Measurements from ENCODE around the gene BMPR1A.

Gene BMPR1A

DNA sequence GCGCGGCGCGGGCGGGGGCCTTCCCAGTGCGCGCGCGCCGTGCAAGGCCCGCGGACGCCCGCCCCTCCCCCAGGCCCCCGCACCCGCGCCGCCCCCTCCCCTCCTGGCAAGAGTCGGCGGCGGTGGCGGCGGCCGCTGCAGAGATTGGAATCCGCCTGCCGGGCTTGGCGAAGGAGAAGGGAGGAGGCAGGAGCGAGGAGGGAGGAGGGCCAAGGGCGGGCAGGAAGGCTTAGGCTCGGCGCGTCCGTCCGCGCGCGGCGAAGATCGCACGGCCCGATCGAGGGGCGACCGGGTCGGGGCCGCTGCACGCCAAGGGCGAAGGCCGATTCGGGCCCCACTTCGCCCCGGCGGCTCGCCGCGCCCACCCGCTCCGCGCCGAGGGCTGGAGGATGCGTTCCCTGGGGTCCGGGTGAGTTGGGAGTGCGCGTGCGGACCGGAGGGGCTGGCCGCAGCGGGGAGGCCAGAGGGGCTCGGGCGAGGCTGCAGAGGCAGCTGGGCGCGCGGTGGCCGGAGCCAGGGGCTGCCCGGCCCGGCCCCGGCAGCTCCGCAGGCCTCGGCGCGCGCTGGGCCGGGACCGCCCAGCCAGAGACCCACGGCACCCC, at the start of gene BMPR1A:
BMPR1A (plus strand) TSS at position 109 of the 602 bp plus-strand sequence. CDS start 119,400 bp downstream, outside the sequence.
- DNase-seq (ENCODE audit: low read depth, low spot score): no peak

DNA sequence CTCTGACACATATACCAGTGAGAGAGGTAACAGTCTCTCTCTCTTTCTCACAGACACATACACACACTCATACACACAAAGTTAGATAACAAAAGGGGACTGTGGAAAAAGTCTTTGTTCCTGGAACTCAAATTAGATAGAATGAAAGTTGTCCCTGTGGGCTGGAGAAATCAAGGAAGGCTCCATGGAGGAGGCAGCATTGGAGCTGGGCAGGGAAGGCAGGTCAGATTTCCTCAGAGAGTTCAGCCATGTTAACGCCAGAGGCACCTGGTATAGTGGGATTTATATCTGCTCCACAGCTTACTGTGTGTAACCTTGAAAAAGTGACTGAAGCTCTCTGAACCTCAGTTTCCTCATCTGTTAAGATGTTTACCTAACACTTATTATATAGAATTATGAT, 49.4 kb upstream of the BMPR1A start:
- no peak for DNase-seq (ENCODE audit: low read depth, low spot score)

DNA sequence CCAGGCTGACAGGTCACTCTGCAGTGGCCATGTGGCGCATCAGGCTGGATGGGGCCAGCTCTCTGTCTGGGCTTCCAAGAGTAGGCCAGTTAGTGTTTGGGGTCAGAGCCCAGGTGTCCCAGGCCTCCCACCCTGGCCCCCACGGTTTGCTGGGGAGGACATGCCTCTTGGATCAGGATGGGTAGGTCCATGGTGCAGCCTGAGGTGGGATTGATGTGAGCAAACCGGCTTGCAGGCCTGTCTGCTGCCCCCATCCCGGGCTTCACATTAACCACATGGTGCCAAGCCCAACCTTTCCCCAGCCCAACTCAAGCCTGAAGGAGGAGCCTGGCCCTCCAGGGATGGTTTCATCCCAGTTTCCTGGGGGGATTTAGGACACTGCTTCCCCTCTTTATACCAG, 48.9 kb upstream of the BMPR1A start:
- peak; percentile 67 for DNase-seq (ENCODE audit: low read depth, low spot score)

DNA sequence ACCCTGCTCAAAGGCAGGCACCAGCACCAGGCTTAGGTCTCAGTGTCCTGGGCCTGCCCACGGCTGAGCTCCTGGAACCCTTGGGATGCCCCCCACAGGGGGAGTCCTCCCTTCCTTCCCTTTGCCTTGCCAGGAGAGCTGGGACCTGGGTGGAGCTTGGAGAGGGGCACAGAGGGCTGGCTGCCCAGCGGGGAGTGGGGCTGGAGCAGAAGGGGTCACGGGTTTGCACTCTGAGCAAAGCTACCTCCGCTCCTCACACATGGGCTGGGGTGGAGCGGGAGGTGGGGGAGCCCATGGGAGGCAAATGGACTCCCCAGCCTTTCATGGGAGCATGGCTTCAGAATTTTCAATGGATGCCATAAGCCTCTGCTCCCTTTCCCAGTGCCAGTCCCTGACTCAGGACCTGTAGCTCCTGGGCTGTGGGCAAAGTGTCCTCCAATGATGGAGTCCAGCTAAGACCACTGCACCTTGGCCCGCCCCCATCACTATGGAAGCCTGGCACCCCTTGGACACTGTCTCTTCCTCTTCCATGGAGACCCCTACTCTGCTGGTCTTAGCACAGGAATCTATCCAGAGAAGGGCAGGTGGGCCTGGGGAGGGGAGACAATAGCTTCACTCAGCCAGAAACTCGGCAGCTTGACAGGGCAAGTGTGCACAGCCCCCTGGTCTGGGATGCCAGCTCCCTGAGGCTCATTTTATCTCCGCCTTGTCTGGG, 48.2 kb upstream of the BMPR1A start:
- DNase-seq (ENCODE audit: low read depth, low spot score): no peak

DNA sequence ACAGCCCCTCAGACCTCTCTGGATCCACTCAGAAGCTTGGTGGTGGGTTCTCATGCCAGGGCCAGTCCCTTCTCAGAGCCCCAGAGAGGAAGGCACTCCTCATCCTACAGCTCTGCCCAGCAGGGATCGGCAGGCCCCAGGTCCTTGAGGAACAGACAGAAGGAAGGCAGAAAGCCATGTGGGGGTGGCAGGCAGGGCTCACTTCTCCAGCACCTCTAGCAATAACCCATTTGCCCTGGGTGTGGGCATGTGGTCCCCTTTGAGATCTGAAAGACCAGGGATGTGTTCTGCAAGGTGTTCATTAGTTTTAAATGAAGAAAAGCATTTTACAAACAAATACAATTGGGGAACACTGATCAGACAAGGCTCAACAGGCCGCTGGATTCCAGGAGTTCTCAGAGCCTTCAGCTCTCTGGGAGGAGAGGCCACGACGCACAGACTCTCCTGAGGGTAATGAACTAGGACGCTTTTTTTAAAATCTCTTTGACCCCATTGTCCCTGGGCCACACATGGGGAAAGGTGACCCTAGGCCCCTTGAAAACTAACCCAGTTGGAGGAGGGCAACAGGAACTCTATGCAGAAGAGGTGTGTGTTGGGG, 47.5 kb upstream of the BMPR1A start:
- DNase-seq (ENCODE audit: low read depth, low spot score): no peak

DNA sequence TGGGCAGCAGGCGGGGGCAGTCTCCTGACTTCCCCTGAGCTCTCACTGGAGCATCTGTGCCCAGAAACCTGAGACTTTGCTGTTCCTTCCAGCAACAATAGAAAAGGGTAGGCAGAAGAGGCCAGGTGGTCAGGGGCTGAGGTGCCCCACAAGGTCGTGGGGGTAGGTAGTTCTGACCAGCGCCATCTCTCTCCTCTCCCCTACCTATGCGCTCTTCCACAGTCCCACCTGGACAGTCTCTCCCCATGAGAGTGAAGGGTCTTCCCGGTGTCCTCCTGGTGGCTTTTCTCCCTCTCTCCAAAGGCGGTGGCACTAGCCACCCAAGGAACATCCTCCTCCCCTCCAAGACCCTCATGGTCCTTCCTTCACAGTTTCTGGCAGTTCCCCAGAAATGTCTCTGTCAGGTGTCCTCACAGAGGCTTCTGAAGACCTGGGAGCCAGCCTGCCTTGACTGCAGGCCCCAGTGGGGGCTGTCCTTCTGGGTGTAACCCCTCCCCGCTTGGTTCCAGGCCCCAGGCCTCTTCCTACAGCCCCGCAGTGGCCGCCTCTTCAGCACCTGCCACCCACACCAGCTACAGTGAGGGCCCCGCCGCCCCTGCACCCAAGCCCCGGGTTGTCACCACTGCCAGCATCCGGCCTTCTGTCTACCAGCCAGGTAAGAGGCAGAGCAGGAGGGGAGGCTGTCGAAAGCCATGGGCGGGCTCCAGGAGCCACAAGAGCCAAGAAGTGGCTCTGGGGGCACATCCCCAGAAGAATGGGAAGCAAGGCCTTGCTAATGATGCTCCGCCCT, 46.8 kb upstream of the BMPR1A start:
- DNase-seq (ENCODE audit: low read depth, low spot score): no peak

DNA sequence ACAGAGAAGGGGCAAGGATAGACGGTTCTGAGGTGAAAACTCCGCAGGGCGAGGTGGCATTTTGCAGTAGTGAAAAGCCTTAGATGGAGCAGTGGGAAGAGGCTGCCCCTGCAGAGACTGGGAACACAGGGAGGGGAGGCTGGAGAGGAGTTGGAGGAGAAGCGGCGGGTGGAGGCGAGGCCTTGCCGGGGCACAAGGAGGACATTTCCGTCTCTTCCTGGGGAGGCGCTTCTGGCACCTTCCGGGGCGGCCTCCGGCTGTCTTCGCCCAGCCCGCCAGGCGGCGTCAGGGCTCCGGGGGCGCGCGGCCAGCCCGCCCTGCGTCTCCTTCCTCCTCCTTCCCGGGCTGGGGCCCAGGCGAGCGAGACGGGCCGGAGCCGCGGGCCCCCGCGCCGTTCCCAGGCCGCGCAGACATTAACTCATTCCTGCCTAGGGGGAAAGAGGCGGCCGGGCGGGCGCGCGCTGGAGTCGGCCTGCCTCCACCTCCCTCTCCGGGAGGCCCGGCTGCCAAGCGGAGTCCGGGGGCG, 45.4 kb upstream of the BMPR1A start:
- peak; percentile 95 for DNase-seq (ENCODE audit: low read depth, low spot score)

DNA sequence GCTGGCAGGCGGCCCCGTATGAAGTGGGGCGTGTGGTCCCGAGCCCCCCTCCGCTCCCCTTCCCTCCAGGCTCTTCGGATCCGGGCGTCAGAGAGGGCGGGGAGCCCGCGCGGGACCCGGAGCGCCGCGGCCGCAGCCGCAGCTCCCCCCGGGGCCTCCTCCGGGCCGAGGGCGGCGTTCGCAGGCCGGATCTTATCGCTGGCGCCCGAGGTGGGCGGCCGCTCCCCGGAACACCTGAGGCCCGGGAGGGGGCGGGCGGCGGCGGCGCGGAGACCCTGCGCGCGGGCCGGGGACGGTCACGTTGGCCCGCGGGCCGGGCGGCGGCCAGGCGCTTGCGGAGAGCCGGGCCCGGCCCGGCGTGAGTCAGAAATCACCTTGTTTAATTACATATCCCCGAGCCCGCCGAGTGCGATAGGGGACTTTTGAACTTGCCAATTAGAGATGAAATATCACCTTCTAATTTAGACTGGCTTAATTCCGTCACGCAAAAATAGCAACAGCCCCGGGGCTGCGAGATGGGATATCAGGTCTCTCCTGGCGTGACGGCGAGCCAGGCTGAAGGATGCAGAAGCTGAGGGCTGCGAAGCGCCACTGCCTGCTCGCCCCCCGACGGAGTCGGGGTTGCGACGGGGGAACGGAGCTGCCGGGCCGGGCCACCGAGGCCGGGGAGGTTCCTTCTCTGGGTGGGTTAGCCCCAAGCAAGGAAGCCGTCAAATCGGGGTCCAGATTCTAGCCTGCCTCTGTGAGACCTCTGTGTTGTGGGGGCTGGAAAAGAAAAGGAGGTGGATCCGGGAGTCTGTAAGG, 44.7 kb upstream of the BMPR1A start:
- peak; percentile 66 for DNase-seq (ENCODE audit: low read depth, low spot score)

DNA sequence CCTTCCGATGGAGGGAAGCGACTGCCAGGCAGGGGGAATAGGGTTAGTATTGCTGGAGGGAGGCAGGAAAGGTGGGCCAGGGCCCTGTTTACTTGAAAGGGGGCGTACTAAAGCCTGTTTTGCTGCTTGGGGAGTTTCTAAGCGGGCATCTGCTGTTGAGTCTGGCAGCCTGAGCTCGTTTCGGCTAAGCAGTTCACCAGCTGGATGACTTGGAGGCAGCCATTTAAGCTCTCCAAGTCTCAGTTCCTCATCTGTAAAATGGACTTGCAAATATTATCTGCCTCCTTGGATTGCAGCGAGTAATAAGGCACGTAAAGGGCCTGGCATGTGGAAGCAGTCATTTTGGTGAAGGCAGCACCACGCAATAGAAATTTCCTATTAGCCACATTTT, 44.1 kb upstream of the BMPR1A start:
- DNase-seq (ENCODE audit: low read depth, low spot score): no peak

DNA sequence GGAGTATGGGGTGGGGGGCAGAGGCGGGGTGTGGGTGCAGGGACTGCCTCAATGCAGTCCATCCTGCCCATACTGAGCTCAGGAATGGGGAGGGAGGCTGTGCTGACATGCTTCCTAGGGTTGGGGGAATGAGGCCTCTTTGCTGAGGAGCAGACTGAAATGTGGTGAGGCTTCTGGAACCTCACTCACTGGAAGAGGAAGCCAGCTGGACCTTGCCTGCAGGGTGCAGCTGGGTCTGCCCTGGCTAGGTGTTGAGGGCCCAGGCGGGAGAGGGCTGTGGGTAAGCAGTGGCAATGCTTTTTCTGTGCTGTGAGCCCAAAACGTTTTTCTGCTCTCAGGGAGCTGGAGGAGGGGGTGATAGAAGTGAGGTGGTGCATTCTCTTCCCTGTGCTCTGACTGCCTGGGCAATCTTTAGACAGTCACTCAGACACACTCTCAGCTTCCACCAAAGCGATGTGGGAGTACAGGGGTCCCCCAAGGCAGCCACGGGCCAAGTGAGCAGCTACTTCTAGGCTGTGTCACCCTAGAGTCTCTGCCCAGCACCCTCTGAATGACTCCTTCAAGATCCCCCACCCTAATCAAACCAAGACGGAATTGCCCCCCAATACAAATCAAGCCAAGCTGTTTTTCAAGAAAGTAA, 41.1 kb upstream of the BMPR1A start:
- no peak for DNase-seq (ENCODE audit: low read depth, low spot score)

DNA sequence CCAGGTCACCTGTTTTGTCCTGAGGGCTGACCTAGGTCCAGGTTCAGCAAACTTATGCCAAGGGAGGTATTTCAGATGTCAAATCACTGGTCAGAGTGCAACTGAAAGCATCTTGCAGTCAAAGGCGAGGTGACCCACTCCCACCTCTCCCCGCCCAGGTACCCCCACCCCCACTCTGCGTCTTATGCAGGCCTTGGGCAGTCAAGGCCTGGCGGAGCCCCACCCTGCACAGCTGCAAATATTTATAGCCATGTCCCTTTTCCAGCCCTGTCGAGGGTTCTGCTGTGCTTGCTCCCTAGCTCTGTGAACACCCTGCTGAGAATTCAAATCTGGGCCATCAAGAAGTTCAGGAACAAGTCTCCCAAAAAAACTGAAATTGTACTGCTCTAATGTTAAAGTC, 40.6 kb upstream of the BMPR1A start:
- no peak for DNase-seq (ENCODE audit: low read depth, low spot score)

DNA sequence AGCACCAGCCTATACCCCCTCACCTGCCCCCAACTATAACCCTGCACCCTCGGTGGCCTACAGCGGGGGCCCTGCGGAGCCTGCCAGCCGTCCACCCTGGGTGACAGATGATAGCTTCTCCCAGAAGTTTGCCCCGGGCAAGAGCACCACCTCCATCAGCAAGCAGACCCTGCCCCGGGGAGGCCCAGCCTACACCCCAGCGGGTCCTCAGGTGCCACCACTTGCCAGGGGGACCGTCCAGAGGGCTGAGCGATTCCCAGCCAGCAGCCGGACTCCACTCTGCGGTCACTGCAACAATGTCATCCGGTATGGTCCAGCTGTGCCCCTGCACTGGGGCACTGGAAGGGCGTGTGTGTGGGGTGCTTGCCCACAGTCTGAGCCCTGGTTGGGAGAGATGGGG, 40.0 kb upstream of the BMPR1A start:
- DNase-seq (ENCODE audit: low read depth, low spot score): no peak

DNA sequence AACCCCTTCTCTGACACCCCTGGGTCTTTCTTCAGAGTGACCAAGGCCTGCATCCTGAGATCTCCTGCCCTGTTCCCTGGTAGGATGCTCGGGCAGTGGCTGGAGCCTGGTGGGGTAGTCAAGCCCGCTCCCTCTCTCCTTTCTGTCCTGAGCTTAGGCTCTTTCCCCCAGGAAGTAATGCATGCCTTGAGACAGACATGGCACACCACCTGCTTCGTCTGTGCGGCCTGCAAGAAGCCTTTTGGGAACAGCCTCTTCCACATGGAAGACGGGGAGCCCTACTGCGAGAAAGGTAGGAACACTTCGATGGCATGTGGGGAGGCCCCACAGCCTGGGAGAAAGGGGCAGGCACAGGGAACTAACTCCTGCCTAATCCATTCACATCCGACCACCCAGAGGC, 37.9 kb upstream of the BMPR1A start:
- no peak for DNase-seq (ENCODE audit: low read depth, low spot score)

DNA sequence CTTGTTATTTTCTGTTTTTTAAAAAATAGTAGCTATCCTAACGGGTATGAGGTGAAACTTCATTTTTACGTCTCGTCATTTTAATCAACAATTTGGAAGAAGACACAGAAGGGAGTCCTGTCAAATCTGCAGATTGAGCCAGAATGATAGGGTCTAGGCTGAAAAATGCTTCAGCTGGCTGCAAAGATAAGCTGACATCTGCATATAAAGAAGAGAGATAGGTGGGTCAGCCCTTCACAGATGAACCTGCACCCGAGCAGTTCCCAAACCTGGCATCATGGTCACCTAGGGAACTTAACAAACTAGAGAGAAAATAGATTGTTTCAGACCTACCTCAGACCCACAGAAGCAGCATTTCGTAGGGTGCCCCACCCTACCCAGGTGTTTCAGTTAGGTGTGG, 35.2 kb upstream of the BMPR1A start:
- DNase-seq (ENCODE audit: low read depth, low spot score): no peak

DNA sequence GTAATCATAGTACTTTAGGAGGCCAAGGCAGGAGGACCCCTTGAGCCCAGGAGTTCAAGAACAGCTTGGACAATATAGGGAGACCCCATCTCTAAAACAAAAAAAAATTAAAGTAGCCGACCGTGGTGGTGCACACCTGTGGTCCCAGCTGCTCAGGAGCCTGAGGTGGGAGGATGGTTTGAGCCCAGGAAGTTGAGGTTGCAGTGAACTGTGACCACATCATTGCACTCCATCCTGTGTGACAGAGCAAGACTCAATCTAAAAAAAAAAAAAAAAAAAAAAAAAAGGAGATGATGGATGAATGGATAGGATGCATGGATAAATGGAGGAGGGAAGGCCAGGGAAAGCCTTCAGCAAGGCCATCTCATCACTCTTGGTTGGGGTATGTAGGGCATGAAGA, 33.4 kb upstream of the BMPR1A start:
- DNase-seq (ENCODE audit: low read depth, low spot score): no peak

DNA sequence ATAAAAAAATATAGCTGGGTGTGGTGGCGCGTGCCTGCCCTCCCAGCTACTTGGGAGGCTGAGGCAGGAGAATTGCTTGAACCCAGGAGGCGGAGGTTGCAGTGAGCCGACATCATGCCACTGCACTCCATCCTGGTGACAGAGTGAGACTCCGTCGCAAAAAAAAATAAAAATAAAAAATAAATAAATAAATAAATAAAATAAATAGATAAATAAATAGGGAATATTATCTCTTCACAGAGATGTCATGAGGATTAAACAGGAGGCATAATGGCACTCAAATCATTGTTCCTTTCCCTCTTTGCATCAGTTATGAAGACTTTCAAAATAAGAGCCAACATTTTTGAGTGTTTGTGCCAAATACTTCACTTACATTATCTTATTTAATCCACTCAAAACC, 32.0 kb upstream of the BMPR1A start:
- no peak for DNase-seq (ENCODE audit: low read depth, low spot score)

DNA sequence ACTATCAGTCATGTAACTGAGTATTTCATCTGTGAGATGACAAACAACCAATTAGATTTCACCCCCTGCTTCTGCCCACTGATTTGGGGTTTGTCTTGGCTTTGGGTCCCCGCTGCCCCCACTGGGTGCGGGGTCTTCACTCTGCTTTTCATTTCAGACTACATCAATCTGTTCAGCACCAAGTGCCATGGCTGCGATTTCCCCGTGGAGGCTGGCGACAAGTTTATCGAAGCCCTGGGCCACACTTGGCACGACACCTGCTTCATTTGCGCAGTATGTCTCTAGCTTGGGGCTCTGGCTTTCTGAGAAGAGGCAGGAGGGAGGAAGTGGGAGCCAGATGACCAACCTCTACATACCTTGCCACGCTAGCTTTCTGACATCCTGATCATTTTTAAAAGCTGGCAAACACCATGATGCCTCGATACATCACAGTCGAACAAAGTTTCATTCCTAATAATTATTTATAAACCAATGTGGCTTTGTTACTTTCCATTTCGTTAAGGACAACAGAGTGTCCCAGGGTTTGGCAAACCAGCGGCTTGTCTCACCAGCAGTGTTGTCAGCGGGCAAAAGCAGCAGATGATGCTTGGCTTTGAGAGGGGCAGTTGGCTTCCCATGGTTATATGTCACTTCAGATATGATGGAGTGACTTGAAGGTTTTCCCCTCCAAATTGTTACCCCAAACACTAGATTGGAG, 30.3 kb upstream of the BMPR1A start:
- DNase-seq (ENCODE audit: low read depth, low spot score): no peak

DNA sequence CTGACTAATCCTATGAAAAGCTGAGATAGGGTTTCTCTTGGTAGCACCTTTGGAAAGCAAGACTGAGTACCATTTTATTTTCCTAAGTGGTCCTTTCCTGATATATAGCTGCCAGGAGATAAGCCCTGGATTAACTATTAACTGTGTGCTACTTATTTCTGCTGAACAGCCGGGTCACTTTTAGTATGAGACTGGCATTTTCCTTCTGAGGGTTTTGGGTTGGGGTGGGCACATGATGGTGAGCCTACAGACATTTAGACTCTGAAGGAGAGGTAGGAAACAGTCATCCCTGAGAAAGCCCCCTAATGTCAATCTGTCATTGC, 29.8 kb upstream of the BMPR1A start:
- DNase-seq (ENCODE audit: low read depth, low spot score): no peak

DNA sequence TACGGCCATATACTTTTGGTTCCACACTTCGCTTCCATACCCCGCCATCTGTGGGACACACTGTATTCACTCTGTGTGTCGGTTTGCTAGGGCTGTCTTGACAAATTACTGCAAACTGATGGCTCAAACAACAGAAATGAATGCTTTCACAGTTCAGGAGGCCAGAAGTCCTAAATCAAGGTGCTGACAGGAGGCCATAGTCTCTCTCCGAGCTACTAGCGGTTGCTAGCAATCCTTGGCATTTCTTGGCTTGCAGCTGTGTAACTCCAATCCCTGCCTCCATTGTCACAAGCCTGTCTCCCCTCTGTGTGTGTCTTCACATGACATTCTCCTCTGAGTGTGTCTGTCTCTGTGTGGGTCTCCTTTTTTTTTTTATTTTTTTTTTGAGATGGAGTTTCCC, 28.9 kb upstream of the BMPR1A start:
- no peak for DNase-seq (ENCODE audit: low read depth, low spot score)

DNA sequence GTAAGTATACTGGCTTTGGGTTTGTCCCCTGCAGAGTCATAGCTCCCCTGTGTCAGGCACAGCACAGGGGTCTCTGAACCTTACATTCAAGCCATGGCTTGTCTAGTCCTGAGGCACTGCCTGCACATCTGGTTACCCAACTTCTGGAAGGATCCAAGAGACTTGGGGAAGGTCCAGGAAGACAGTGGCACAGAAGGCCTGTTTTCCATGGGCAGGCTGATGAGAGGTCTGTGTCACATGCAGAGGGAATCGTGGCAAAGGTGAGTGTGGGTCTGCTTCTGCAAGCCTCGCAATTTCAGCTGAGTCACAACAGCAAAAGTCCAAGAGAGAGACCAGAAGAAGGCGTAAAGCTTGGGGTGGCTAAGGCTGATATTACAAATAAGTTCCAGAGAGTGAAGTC, 28.4 kb upstream of the BMPR1A start:
- DNase-seq (ENCODE audit: low read depth, low spot score): no peak

Measured in ELF-1 (cell line).